Measurements from ENCODE around the gene RFPL4AL1. TPM values are rescaled to one million over a fixed set of nuclear protein-coding genes. Genes with fewer than 3 reads are reported as not detected.
"Not testable (repeated sequence)": the region's sequence is repeated elsewhere in the genome, so short reads cannot be mapped to it uniquely, and the experiment has no call there.

RFPL4AL1 gene
- total RNA-seq (not detected), polyA plus RNA-seq (not detected)
- long read RNA-seq, donor 1, result 0 reads
- long read RNA-seq, donor 2, result 0 reads

GRCh38 chr19:55768818-55769217, at the start of gene RFPL4AL1:
RFPL4AL1 (plus strand) TSS chr19:55769118; CDS start chr19:55771805, 2,687 bp downstream.
- intact Hi-C loops (cut with DNase I), result not testable (repeated sequence)

GRCh38 chr19:55720214-55720746, 48.6 kb upstream of the RFPL4AL1 start:
- no peak for TF ChIP-seq CTCF (IDR thresholded peaks at IDR 0.05)
- WGBS, 3 donors, result 62 to 71% (median 68%) methylated on average over 5 of the region's 5 CpGs
- no peak for DNase-seq
- H3K27ac ChIP-seq, result no peak overlapping the region
- H3K27me3 ChIP-seq (ENCODE audit: insufficient read depth in 3 of 3, low read length in 2 of 3), result peaks cover 0 to 36% (median 3%) of the 10 kb centered on the region in 3 donors
- intact Hi-C loops (cut with DNase I), result no loop called here
- no peak overlapping the region for H3K4me3 ChIP-seq
- no peaks in the 10 kb centered on the region for H3K4me1 ChIP-seq
- no peaks in the 10 kb centered on the region for H3K9me3 ChIP-seq
- H3K36me3 ChIP-seq (ENCODE audit: insufficient read depth in 1 of 2, low read depth in 1 of 2), result no peaks in the 10 kb centered on the region
- no peak for ATAC-seq

More at GRCh38 chr19:55768818-55769217, at the start of gene RFPL4AL1:
- not testable (repeated sequence) for DNase-seq; H3K4me1 ChIP-seq; ATAC-seq; H3K36me3 ChIP-seq (ENCODE audit: insufficient read depth in 1 of 2, low read depth in 1 of 2); H3K9me3 ChIP-seq; H3K27me3 ChIP-seq (ENCODE audit: insufficient read depth in 3 of 3, low read length in 2 of 3); H3K4me3 ChIP-seq; H3K27ac ChIP-seq
- WGBS, 3 donors, result 77 to 85% (median 79%) methylated on average over 5 of the region's 6 CpGs

DNA sequence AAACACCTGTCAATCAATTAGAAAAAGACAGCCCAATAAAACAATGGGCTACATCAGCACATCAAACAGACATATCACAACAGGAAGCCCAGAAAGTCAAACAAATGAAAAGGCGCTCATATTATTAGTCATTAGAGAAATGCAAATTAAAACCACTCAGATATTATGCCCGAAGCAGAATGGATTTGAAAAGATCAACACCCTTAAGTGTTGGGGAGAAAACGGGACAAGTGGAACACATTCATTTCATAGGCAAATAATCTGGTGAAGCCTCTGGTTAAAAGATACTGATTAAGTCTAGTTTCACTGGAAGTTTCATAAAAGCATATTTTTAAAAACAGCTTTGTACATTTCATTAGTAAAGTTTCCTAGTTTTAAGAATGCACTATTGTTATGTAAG, 48.1 kb upstream of the RFPL4AL1 start:
- 78 to 89% (median 84%) methylated on average over 3 of the region's 3 CpGs for WGBS, 3 donors
- no peaks in the 10 kb centered on the region for H3K9me3 ChIP-seq
- no peak for ATAC-seq
- H3K36me3 ChIP-seq (ENCODE audit: insufficient read depth in 1 of 2, low read depth in 1 of 2), result no peaks in the 10 kb centered on the region
- no peak overlapping the region for H3K27ac ChIP-seq
- no peaks in the 10 kb centered on the region for H3K4me1 ChIP-seq
- no peak for TF ChIP-seq CTCF (IDR thresholded peaks at IDR 0.05)
- no peak overlapping the region for H3K4me3 ChIP-seq
- intact Hi-C loops (cut with DNase I), result no loop called here
- peaks cover 0 to 36% (median 3%) of the 10 kb centered on the region in 3 donors for H3K27me3 ChIP-seq (ENCODE audit: insufficient read depth in 3 of 3, low read length in 2 of 3)
- DNase-seq, result no peak

GRCh38 chr19:55723491-55723890, 45.4 kb upstream of the RFPL4AL1 start:
- WGBS, 3 donors, result 86 to 89% (median 88%) methylated on average over 8 of the region's 8 CpGs
- Histone ChIP-seq H3K27ac (no peak overlapping the region), H3K9me3 (no peaks in the 10 kb centered on the region), H3K36me3 (ENCODE audit: insufficient read depth in 1 of 2, low read depth in 1 of 2) (no peaks in the 10 kb centered on the region), H3K27me3 (ENCODE audit: insufficient read depth in 3 of 3, low read length in 2 of 3) (peaks cover 0 to 13% (median 3%) of the 10 kb centered on the region in 3 donors), H3K4me3 (no peak overlapping the region), H3K4me1 (no peaks in the 10 kb centered on the region)
- no peak for TF ChIP-seq CTCF (IDR thresholded peaks at IDR 0.05)
- no peak for ATAC-seq
- no peak for DNase-seq
- intact Hi-C loops (cut with DNase I), result no loop called here

DNA sequence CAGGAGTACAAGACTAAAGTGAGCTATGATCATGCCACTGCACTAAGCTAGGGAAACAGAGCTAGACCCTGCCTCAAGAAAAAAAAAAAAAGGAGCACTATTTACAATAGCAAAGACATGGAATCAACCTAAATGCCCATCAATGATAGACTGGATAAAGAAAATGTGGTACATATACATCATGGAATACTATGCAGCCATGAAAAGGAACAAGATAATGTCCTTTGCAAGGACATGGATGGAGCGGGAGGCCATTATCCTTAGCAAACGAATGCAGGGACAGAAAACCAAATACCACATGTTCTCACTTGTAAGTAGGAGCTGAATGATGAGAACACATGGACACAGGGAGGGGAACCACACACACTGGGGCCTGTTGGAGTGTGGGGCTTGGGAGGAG, 38.5 kb upstream of the RFPL4AL1 start:
- ATAC-seq; intact Hi-C loops (cut with DNase I): not testable (repeated sequence)
- WGBS, 3 donors, result 74 to 85% (median 80%) methylated on average over 2 of the region's 2 CpGs

GRCh38 chr19:55738302-55738701, 30.6 kb upstream of the RFPL4AL1 start, which contains the start of gene NLRP9:
NLRP9 (minus strand) TSS chr19:55738402; CDS start chr19:55738374, 28 bp downstream.
- WGBS, 3 donors, result 76 to 87% (median 86%) methylated on average over 3 of the region's 3 CpGs

More for the DNA sequence above, 38.5 kb upstream of the RFPL4AL1 start:
- not testable (repeated sequence) for H3K27me3 ChIP-seq (ENCODE audit: insufficient read depth in 3 of 3, low read length in 2 of 3); H3K9me3 ChIP-seq; H3K4me3 ChIP-seq; H3K36me3 ChIP-seq (ENCODE audit: insufficient read depth in 1 of 2, low read depth in 1 of 2); H3K27ac ChIP-seq; H3K4me1 ChIP-seq; DNase-seq

More at GRCh38 chr19:55738302-55738701, 30.6 kb upstream of the RFPL4AL1 start, which contains the start of gene NLRP9:
- Histone ChIP-seq H3K36me3 (ENCODE audit: insufficient read depth in 1 of 2, low read depth in 1 of 2) (no peaks in the 10 kb centered on the region), H3K27me3 (ENCODE audit: insufficient read depth in 3 of 3, low read length in 2 of 3) (peaks cover 0 to 5% (median 0%) of the 10 kb centered on the region in 3 donors), H3K4me3 (no peak within 1 kb of the TSS), H3K27ac (no peak within 1 kb of the TSS), H3K4me1 (no peaks in the 10 kb centered on the region), H3K9me3 (no peaks in the 10 kb centered on the region)
- DNase-seq, result no peak
- no peak for ATAC-seq
- no peak for TF ChIP-seq CTCF (IDR thresholded peaks at IDR 0.05)
- intact Hi-C loops (cut with DNase I), result no loop called here
